Measurements from ENCODE around the gene SERPINA6.

SERPINA6 gene

GRCh38 chr14:94321421-94322271, 1.5 kb downstream of the SERPINA6 start:
- Mint-ChIP-seq H3K36me3 (ENCODE audit: low read depth) (no peaks in the 10 kb centered on the region), H3K4me3 (no peak overlapping the region), H3K27me3 (ENCODE audit: low read depth) (peaks cover 13% of the 10 kb centered on the region), H3K9me3 (peaks cover 4% of the 10 kb centered on the region), H3K4me1 (no peaks in the 10 kb centered on the region), H3K27ac (no peak overlapping the region)
- TF ChIP-seq CTCF (IDR thresholded peaks at IDR 0.05; ENCODE audit: unreplicated experiment in 3 of 3), result no peak

GRCh38 chr14:94320243-94320642, 2.9 kb downstream of the SERPINA6 start:
- H3K36me3 Mint-ChIP-seq (ENCODE audit: low read depth), result no peaks in the 10 kb centered on the region
- H3K27me3 Mint-ChIP-seq (ENCODE audit: low read depth), result peaks cover 13% of the 10 kb centered on the region
- no peak for TF ChIP-seq CTCF (IDR thresholded peaks at IDR 0.05; ENCODE audit: unreplicated experiment in 3 of 3)
- H3K27ac Mint-ChIP-seq, result no peak overlapping the region
- peaks cover 4% of the 10 kb centered on the region for H3K9me3 Mint-ChIP-seq
- no peak overlapping the region for H3K4me3 Mint-ChIP-seq
- no peaks in the 10 kb centered on the region for H3K4me1 Mint-ChIP-seq

GRCh38 chr14:94317259-94317658, 5.9 kb downstream of the SERPINA6 start:
- Mint-ChIP-seq H3K27ac (no peak overlapping the region), H3K9me3 (peaks cover 4% of the 10 kb centered on the region)
- TF ChIP-seq CTCF (IDR thresholded peaks at IDR 0.05; ENCODE audit: unreplicated experiment in 3 of 3), result no peak

GRCh38 chr14:94316692-94317091, 6.4 kb downstream of the SERPINA6 start:
- H3K27me3 Mint-ChIP-seq (ENCODE audit: low read depth), result peaks cover 8% of the 10 kb centered on the region
- H3K27ac Mint-ChIP-seq, result no peak overlapping the region
- peaks cover 4% of the 10 kb centered on the region for H3K9me3 Mint-ChIP-seq
- TF ChIP-seq CTCF (IDR thresholded peaks at IDR 0.05; ENCODE audit: unreplicated experiment in 3 of 3), result no peak
- H3K36me3 Mint-ChIP-seq (ENCODE audit: low read depth), result no peaks in the 10 kb centered on the region
- no peaks in the 10 kb centered on the region for H3K4me1 Mint-ChIP-seq
- no peak overlapping the region for H3K4me3 Mint-ChIP-seq

More at GRCh38 chr14:94317259-94317658, 5.9 kb downstream of the SERPINA6 start:
- H3K36me3 Mint-ChIP-seq (ENCODE audit: low read depth), result no peaks in the 10 kb centered on the region
- no peaks in the 10 kb centered on the region for H3K4me1 Mint-ChIP-seq
- no peak overlapping the region for H3K4me3 Mint-ChIP-seq
- peaks cover 8% of the 10 kb centered on the region for H3K27me3 Mint-ChIP-seq (ENCODE audit: low read depth)

- no peaks in the 10 kb centered on the region for H3K4me1 Mint-ChIP-seq
- H3K4me3 Mint-ChIP-seq, result no peak overlapping the region
Observed at GRCh38 chr14:94314890-94315289, 8.2 kb downstream of the SERPINA6 start.

More at GRCh38 chr14:94314890-94315289, 8.2 kb downstream of the SERPINA6 start:
- Mint-ChIP-seq H3K27ac (no peak overlapping the region), H3K36me3 (ENCODE audit: low read depth) (no peaks in the 10 kb centered on the region), H3K27me3 (ENCODE audit: low read depth) (peaks cover 5% of the 10 kb centered on the region), H3K9me3 (peaks cover 4% of the 10 kb centered on the region)
- no peak for TF ChIP-seq CTCF (IDR thresholded peaks at IDR 0.05; ENCODE audit: unreplicated experiment in 3 of 3)
